OCI-LY7 (cell line): ENCODE measurements around the gene DENND4A. TPM values are rescaled to one million over a fixed set of nuclear protein-coding genes. Genes with fewer than 3 reads are reported as not detected.

Experiments used
- BruUV-seq: library from RNA; stranded (reverse); fragments of 400-500 nt; replicated peaks from 2 replicates; lab custom pipeline; 2021; lab: Mats Ljungman, UMichigan
- CTCF ChIA-PET: fragments of 300-600 bp; sonication (Branson Sonifier 250); formaldehyde crosslinking; loops from one replicate; lab custom pipeline; 2022; ENCODE audit warnings: antibody characterized with exemption; ENCODE audit not compliant: unreplicated experiment; lab: Charles Lee
- POLR2A ChIA-PET: fragments of 300-600 bp; sonication (Branson Sonifier 250); formaldehyde crosslinking; loops from one replicate; lab custom pipeline; 2022; ENCODE audit warnings: antibody characterized with exemption; lab: Charles Lee
- DNase-seq: peaks from one replicate; pipeline ENCODE4 v3.0.0-alpha.2; 2015; ENCODE audit warnings: low spot score
- H2AFZ ChIP-seq: fragments of 200-600 bp; sonication (generic), shearing (Covaris generic); 2 replicates; pipeline ENCODE4 v1.6.1; 2014; ENCODE audit warnings: mild to moderate bottlenecking, antibody characterized with exemption, low read length, moderate library complexity
- H3K27ac ChIP-seq: fragments of 200-600 bp; sonication (generic); 2 replicates; pipeline ENCODE4 v1.5.1; 2014; ENCODE audit warnings: mixed run types, low read depth, mild to moderate bottlenecking, moderate library complexity, low read length, inconsistent platforms; ENCODE audit not compliant: poor library complexity, severe bottlenecking
- H3K36me3 ChIP-seq: fragments of 200-600 bp; sonication (generic); 2 replicates; pipeline ENCODE4 v1.6.1; 2014; ENCODE audit warnings: mild to moderate bottlenecking, antibody characterized with exemption, low read length, moderate library complexity, mixed read lengths; ENCODE audit not compliant: insufficient read depth
- H3K4me1 ChIP-seq: fragments of 200-600 bp; sonication (generic); 2 replicates; pipeline ENCODE4 v1.5.1; 2014; ENCODE audit warnings: mild to moderate bottlenecking, low read length; ENCODE audit not compliant: insufficient read depth, poor library complexity, severe bottlenecking
- H3K4me2 ChIP-seq: fragments of 200-600 bp; sonication (generic); 2 replicates; pipeline ENCODE4 v1.6.1; 2014; ENCODE audit warnings: mild to moderate bottlenecking, low read length
- H3K4me3 ChIP-seq: fragments of 200-600 bp; sonication (generic); 2 replicates; pipeline ENCODE4 v1.5.1; 2014; ENCODE audit warnings: mild to moderate bottlenecking, low read depth, low read length; ENCODE audit not compliant: poor library complexity, severe bottlenecking
- H3K79me2 ChIP-seq: fragments of 200-600 bp; sonication (generic); 2 replicates; pipeline ENCODE4 v1.6.1; 2016; ENCODE audit warnings: low read depth, mild to moderate bottlenecking, low read length, moderate library complexity, mixed read lengths; ENCODE audit not compliant: insufficient read depth
- H3K9me2 ChIP-seq: fragments of 200-600 bp; sonication (generic); 2 replicates; pipeline ENCODE4 v1.6.1; 2016; ENCODE audit warnings: mild to moderate bottlenecking, low read length, mixed read lengths; ENCODE audit not compliant: insufficient read depth
- H3K9me3 ChIP-seq: fragments of 200-600 bp; sonication (generic); 2 replicates; pipeline ENCODE4 v1.6.1; 2014; ENCODE audit warnings: mild to moderate bottlenecking, mixed run types, low read length, mixed read lengths
- H4K20me1 ChIP-seq: fragments of 200-600 bp; sonication (generic); 2 replicates; pipeline ENCODE4 v1.6.1; 2014; ENCODE audit warnings: mild to moderate bottlenecking, antibody characterized with exemption, low read length, moderate library complexity, mixed read lengths; ENCODE audit not compliant: insufficient read depth
- CTCF ChIP-seq: fragments of 200-600 bp; sonication (generic); conservative IDR thresholded peaks from 2 replicates; pipeline ENCODE4 v1.5.1; 2014; ENCODE audit warnings: mild to moderate bottlenecking, antibody characterized with exemption, low read length, moderate library complexity, mixed read lengths
- EZH2phosphoT487 ChIP-seq: fragments of 200-600 bp; sonication (generic); IDR thresholded peaks from 2 replicates; pipeline ENCODE4 v1.6.1; 2018; ENCODE audit warnings: low read depth, borderline replicate concordance, mild to moderate bottlenecking, mixed run types, antibody characterized with exemption, low read length, moderate library complexity, mixed read lengths
- intact Hi-C: fragments of 100-400 bp; cut with micrococcal nuclease; formaldehyde crosslinking; loops from one replicate; pipeline ENCODE4 v1.10.0; 2022; ENCODE audit not compliant: unreplicated experiment
- total RNA-seq, 2 experiments: library from RNA; depleted of rRNA in 1 of 2; stranded (reverse); fragments of >200 nt in 1 of 2; shearing (Covaris generic) in 1 of 2; gene quantifications; 2 replicates each; pipeline ENCODE4 v1.2.3, GENCODE V29; 2014 to 2022

Gene DENND4A
- total RNA-seq, 2 experiments from 2014 or later, result 42.7 to 86.5 TPM

GRCh38 chr15:65680544-65680943, 111.5 kb downstream of the DENND4A start:
- Histone ChIP-seq H3K4me1 (no peaks in the 10 kb centered on the region), H3K79me2 (no peaks in the 10 kb centered on the region), H2AFZ (no peak overlapping the region), H3K27ac (no peak overlapping the region), H3K4me3 (no peak overlapping the region), H3K36me3 (peaks cover 4% of the 10 kb centered on the region; the same call in 1 of the 2 replicates), H4K20me1 (no peaks in the 10 kb centered on the region), H3K4me2 (no peak overlapping the region), H3K9me2 (no peaks in the 10 kb centered on the region), H3K9me3 (no peaks in the 10 kb centered on the region)
- CTCF ChIA-PET, result no interaction called here
- intact Hi-C loops, result no loop called here
- no TSS peak for BruUV-seq
- TF ChIP-seq CTCF (no peak), EZH2phosphoT487 (no peak)
- DNase-seq, result no peak
- POLR2A ChIA-PET, result no interaction called here

- no peaks in the 10 kb centered on the region for H3K79me2 ChIP-seq
- H3K9me2 ChIP-seq, result no peaks in the 10 kb centered on the region
- no peaks in the 10 kb centered on the region for H3K9me3 ChIP-seq
- DNase-seq, result no peak
- no peak overlapping the region for H3K27ac ChIP-seq
- H3K4me2 ChIP-seq, result no peak overlapping the region
- intact Hi-C loops, result no loop called here
- no TSS peak for BruUV-seq
- CTCF ChIA-PET, result no interaction called here
- no peaks in the 10 kb centered on the region for H4K20me1 ChIP-seq
- no peaks in the 10 kb centered on the region for H3K4me1 ChIP-seq
- H2AFZ ChIP-seq, result no peak overlapping the region
- H3K36me3 ChIP-seq, result peaks cover 43% of the 10 kb centered on the region
- POLR2A ChIA-PET, result interaction anchor here (0.6 to 1.1 kb wide), 2 partner anchors 10 to 33 kb away, joined by 3 read pairs; no protein-coding TSS in a partner anchor
- no peak for TF ChIP-seq CTCF
- no peak overlapping the region for H3K4me3 ChIP-seq
Measured at GRCh38 chr15:65676123-65676522, 116.0 kb downstream of the DENND4A start.

- TF ChIP-seq CTCF (no peak), EZH2phosphoT487 (no peak)
- intact Hi-C loops, result no loop called here
- POLR2A ChIA-PET, result interaction anchor here (0.6 to 1.4 kb wide), 2 partner anchors 8 to 1812 kb away, joined by 3 read pairs; no protein-coding TSS in a partner anchor
- Histone ChIP-seq H2AFZ (no peak overlapping the region), H3K9me3 (no peaks in the 10 kb centered on the region), H4K20me1 (no peaks in the 10 kb centered on the region), H3K4me2 (no peak overlapping the region), H3K27ac (no peak overlapping the region), H3K36me3 (peaks cover 48% of the 10 kb centered on the region), H3K9me2 (no peaks in the 10 kb centered on the region), H3K79me2 (no peaks in the 10 kb centered on the region), H3K4me3 (no peak overlapping the region), H3K4me1 (no peaks in the 10 kb centered on the region)
- no TSS peak for BruUV-seq
- CTCF ChIA-PET, result no interaction called here
- no peak for DNase-seq
Measured at GRCh38 chr15:65675551-65675950, 116.5 kb downstream of the DENND4A start.
